B cell (primary cell): ENCODE measurements around the gene SLC25A31. TPM values are rescaled to one million over a fixed set of nuclear protein-coding genes. Genes with fewer than 3 reads are reported as not detected.

ENCODE experiments used
- ATAC-seq: fragments of 200-7000 bp; cut with Tn5 transposase; one replicate; pipeline ENCODE4 v1.10.0; 2021; ENCODE audit warnings: low read depth, mild to moderate bottlenecking, moderate number of reproducible peaks, moderate library complexity
- CTCF ChIA-PET: fragments of 350-600 bp; sonication (Branson Sonifier 250); formaldehyde crosslinking; loops from one replicate; lab custom pipeline; 2021; ENCODE audit warnings: antibody characterized with exemption, inconsistent platforms; lab: Charles Lee
- POLR2A ChIA-PET: fragments of 350-600 bp; sonication (Branson Sonifier 250); formaldehyde crosslinking; loops from one replicate; lab custom pipeline; 2021; ENCODE audit warnings: antibody characterized with exemption; lab: Charles Lee
- DNase-seq: peaks from one replicate; pipeline ENCODE4 v3.0.0; 2013
- H2AFZ ChIP-seq: 2 replicates; pipeline ENCODE4 v1.6.1; 2012; ENCODE audit warnings: mild to moderate bottlenecking, low read depth, low read length; ENCODE audit not compliant: insufficient read depth, poor library complexity, severe bottlenecking
- H3K27ac ChIP-seq, 2 donors: 1 replicate in 1 of 2; 2 replicates in 1 of 2; pipeline ENCODE4 v1.5.1; 2012 to 2013; ENCODE audit warnings: low read length in 2 of 2, mild to moderate bottlenecking in 2 of 2, moderate library complexity in 1 of 2
- H3K27me3 ChIP-seq, 4 experiments: fragments of 200-600 bp in 1 of 4; sonication (generic) in 1 of 4; replicated peaks in 1 of 4; 1 replicate in 2 of 4; 2 replicates in 2 of 4; pipeline versions ENCODE4 v1.6.1 to v1.7.0; 2013 to 2016; ENCODE audit warnings: low read length in 3 of 4, mild to moderate bottlenecking in 2 of 4, mixed read lengths in 1 of 4, moderate library complexity in 1 of 4; ENCODE audit not compliant: insufficient read depth in 4 of 4, control insufficient read depth in 3 of 4; ENCODE audit errors: control extremely low read depth in 1 of 4
- H3K36me3 ChIP-seq, 2 experiments: replicated peaks in 1 of 2; 1 replicate in 1 of 2; 2 replicates in 1 of 2; pipeline versions ENCODE4 v1.6.1 to v1.7.1; 2013; ENCODE audit warnings: low read length in 1 of 2; ENCODE audit not compliant: insufficient read depth in 2 of 2, control insufficient read depth in 1 of 2; ENCODE audit errors: control extremely low read depth in 1 of 2, extremely low read depth in 1 of 2
- H3K4me1 ChIP-seq, 2 donors: fragments of 200-600 bp in 1 of 2; sonication (generic) in 1 of 2; 1 replicate in 1 of 2; 2 replicates in 1 of 2; pipeline versions ENCODE4 v1.5.1 to v1.6.1; 2013 to 2017; ENCODE audit warnings: low read length in 2 of 2; ENCODE audit not compliant: control insufficient read depth in 2 of 2, insufficient read depth in 2 of 2
- H3K4me2 ChIP-seq: replicated peaks from 2 replicates; pipeline ENCODE3; 2012; ENCODE audit warnings: mild to moderate bottlenecking, low read depth, low read length; ENCODE audit not compliant: poor library complexity, severe bottlenecking
- H3K4me3 ChIP-seq, 5 experiments: fragments of 200-600 bp in 1 of 5; sonication (generic) in 1 of 5; 1 replicate in 3 of 5; 2 replicates in 2 of 5; pipeline versions ENCODE4 v1.5.1 to v1.7.0; 2011 to 2016; ENCODE audit warnings: low read length in 4 of 5, mild to moderate bottlenecking in 4 of 5, low read depth in 2 of 5, control low read depth in 1 of 5, moderate library complexity in 1 of 5; ENCODE audit not compliant: insufficient read depth in 1 of 5; ENCODE audit errors: control extremely low read depth in 1 of 5, extremely low read depth in 1 of 5
- H3K79me2 ChIP-seq: fragments of 200-600 bp; sonication (generic); one replicate; pipeline ENCODE4 v1.6.0; 2016; ENCODE audit warnings: low read length; ENCODE audit not compliant: control insufficient read depth, insufficient read depth
- H3K9ac ChIP-seq: fragments of 200-600 bp; sonication (generic); 2 replicates; pipeline ENCODE4 v1.6.1; 2017; ENCODE audit warnings: mild to moderate bottlenecking, low read length, moderate library complexity
- H3K9me3 ChIP-seq, 3 donors: one replicate each; pipeline versions ENCODE4 v1.6.1 to v1.7.1; 2013; ENCODE audit warnings: low read length in 2 of 3; ENCODE audit not compliant: control insufficient read depth in 2 of 3, insufficient read depth in 1 of 3; ENCODE audit errors: control extremely low read depth in 1 of 3
- H4K20me1 ChIP-seq: 2 replicates; pipeline ENCODE4 v1.6.0; 2012; ENCODE audit warnings: mild to moderate bottlenecking, low read length; ENCODE audit not compliant: insufficient read depth, control insufficient read depth, poor library complexity, severe bottlenecking
- H3K27ac Mint-ChIP-seq: one replicate; pipeline ENCODE4 v1.8.0; 2021; ENCODE audit warnings: mixed read lengths
- H3K27me3 Mint-ChIP-seq: one replicate; pipeline ENCODE4 v1.8.0; 2021; ENCODE audit warnings: mixed read lengths
- H3K4me1 Mint-ChIP-seq: one replicate; pipeline ENCODE4 v1.8.0; 2021; ENCODE audit warnings: mixed read lengths
- H3K4me3 Mint-ChIP-seq: one replicate; pipeline ENCODE4 v1.8.0; 2021; ENCODE audit warnings: mixed read lengths
- H3K9me3 Mint-ChIP-seq: one replicate; pipeline ENCODE4 v1.8.0; 2022; ENCODE audit warnings: mixed read lengths; ENCODE audit not compliant: insufficient read depth
- CTCF ChIP-seq: fragments of 200-600 bp; IDR thresholded peaks from one replicate; pipeline ENCODE4 v1.8.0; 2022; ENCODE audit warnings: antibody characterized with exemption, mild to moderate bottlenecking
- EZH2 ChIP-seq: IDR thresholded peaks from 2 replicates; pipeline ENCODE4 v1.6.1; 2012; ENCODE audit warnings: borderline replicate concordance, low read depth, mild to moderate bottlenecking, moderate library complexity, low read length; ENCODE audit not compliant: insufficient read depth, poor library complexity, severe bottlenecking
- WGBS: methylation state at CpG from one replicate; pipeline ENCODE4 v1.1.5; 2013; ENCODE audit warnings: missing lambda C conversion rate; ENCODE audit not compliant: insufficient coverage; 5-methylcytosine and 5-hydroxymethylcytosine counted together
- intact Hi-C: fragments of 100-400 bp; cut with micrococcal nuclease; formaldehyde crosslinking; loops from one replicate; pipeline ENCODE4 v1.10.0; 2022
- polyA plus RNA-seq: library from polyadenylated mRNA; depleted of rRNA; stranded (reverse); fragments of >200 nt; gene quantifications from 2 replicates; pipeline ENCODE4 v1.2.3, GENCODE V29; 2012
- total RNA-seq, 2 donors: library from RNA; stranded (reverse); fragments of 120-200 nt in 1 of 2; gene quantifications; 1 replicate in 1 of 2; 2 replicates in 1 of 2; pipeline versions ENCODE4 v1.2.3 to v1.2.4, GENCODE V29; 2013 to 2022

The SLC25A31 gene
- total and polyA plus RNA-seq, 2 donors (not counting 1 experiment from before 2014, with no cell fraction given): not detected

GRCh38 chr4:127810551-127810950 is 80.4 kb downstream of the SLC25A31 start:
- no peaks in the 10 kb centered on the region for H3K9me3 ChIP-seq
- no peak overlapping the region for H3K4me3 ChIP-seq
- CTCF ChIA-PET: no interaction called here
- WGBS: no CpG with 5 or more reads among the region's 3 CpGs
- no peaks in the 10 kb centered on the region for H3K4me1 Mint-ChIP-seq
- no peaks in the 10 kb centered on the region for H3K36me3 ChIP-seq
- H3K4me2 ChIP-seq: no peak overlapping the region
- H3K4me1 ChIP-seq: no peaks in the 10 kb centered on the region
- no peaks in the 10 kb centered on the region for H3K27me3 Mint-ChIP-seq
- ATAC-seq (no peak), DNase-seq (no peak)
- H3K27ac ChIP-seq: no peak overlapping the region
- H3K79me2 ChIP-seq: no peaks in the 10 kb centered on the region
- POLR2A ChIA-PET: no interaction called here
- H3K9me3 Mint-ChIP-seq: no peaks in the 10 kb centered on the region
- no peak overlapping the region for H3K9ac ChIP-seq
- TF ChIP-seq CTCF: no peak
- no peak for TF ChIP-seq EZH2
- no peaks in the 10 kb centered on the region for H3K27me3 ChIP-seq
- no peak overlapping the region for H2AFZ ChIP-seq
- intact Hi-C loops: no loop called here
- no peak overlapping the region for H3K27ac Mint-ChIP-seq
- no peak overlapping the region for H3K4me3 Mint-ChIP-seq
- no peaks in the 10 kb centered on the region for H4K20me1 ChIP-seq

- Histone ChIP-seq H3K27me3 (no peaks in the 10 kb centered on the region), H3K79me2 (no peaks in the 10 kb centered on the region), H3K36me3 (no peaks in the 10 kb centered on the region), H3K4me3 (no peak overlapping the region), H3K9ac (no peak overlapping the region), H3K27ac (no peak overlapping the region), H3K9me3 (no peaks in the 10 kb centered on the region), H3K4me1 (no peaks in the 10 kb centered on the region), H4K20me1 (no peaks in the 10 kb centered on the region), H2AFZ (no peak overlapping the region), H3K4me2 (no peak overlapping the region)
- no CpG with 5 or more reads among the region's 2 CpGs for WGBS
- Mint-ChIP-seq H3K4me1 (no peaks in the 10 kb centered on the region), H3K27me3 (no peaks in the 10 kb centered on the region), H3K4me3 (no peak overlapping the region), H3K9me3 (no peaks in the 10 kb centered on the region), H3K27ac (no peak overlapping the region)
- ATAC-seq (no peak), DNase-seq (no peak)
- ChIA-PET CTCF (no interaction called here), POLR2A (no interaction called here)
- no peak for TF ChIP-seq CTCF
- no peak for TF ChIP-seq EZH2
- intact Hi-C loops: no loop called here
Measured at GRCh38 chr4:127822430-127822829, 92.2 kb downstream of the SLC25A31 start.

Other genes starting within 250 kb of the SLC25A31 start
- gene INTU, start 97.4 kb upstream of the SLC25A31 start, total RNA-seq: not detected in 2 replicates
- not detected in 2 replicates for gene INTU, start 97.4 kb upstream of the SLC25A31 start, polyA plus RNA-seq
- gene HSPA4L, start 51.9 kb downstream of the SLC25A31 start, total RNA-seq: not detected in 2 replicates
- gene HSPA4L, start 51.9 kb downstream of the SLC25A31 start, polyA plus RNA-seq: not detected in 2 replicates
- 2.8 and 4.3 TPM in 2 replicates for gene PLK4, start 150.5 kb downstream of the SLC25A31 start, total RNA-seq
- gene PLK4, start 150.5 kb downstream of the SLC25A31 start, polyA plus RNA-seq: 1.2 and 2.0 TPM in 2 replicates
- gene MFSD8, start 234.8 kb downstream of the SLC25A31 start, total RNA-seq: 52.2 and 53.1 TPM in 2 replicates
- 18.4 and 27.2 TPM in 2 replicates for gene MFSD8, start 234.8 kb downstream of the SLC25A31 start, polyA plus RNA-seq
- gene ABHD18, start 235.0 kb downstream of the SLC25A31 start, total RNA-seq: 17.5 and 18.3 TPM in 2 replicates
- 6.3 and 7.1 TPM in 2 replicates for gene ABHD18, start 235.0 kb downstream of the SLC25A31 start, polyA plus RNA-seq